Measurements from ENCODE around the gene PTPRS. TPM values are rescaled to one million over a fixed set of nuclear protein-coding genes. Genes with fewer than 3 reads are reported as not detected.

Gene PTPRS
- total and polyA plus RNA-seq, 2 of the 13 experiments (the other 11 are each of a cell fraction or from before 2014, with no cell fraction given), result 32.7 to 43.9 TPM

GRCh38 chr19:5352229-5352763 lies 11.7 kb upstream of the PTPRS start (continued):
- TF ChIP-seq TBL1XR1 (IDR thresholded peaks at IDR 0.05; ENCODE audit: borderline replicate concordance, low read length, partially characterized antibody) (no peak), ZNF143 (CRISPR knock-in tag; IDR thresholded peaks at IDR 0.05) (peak; percentile 77), ZNF652 (CRISPR knock-in tag; IDR thresholded peaks at IDR 0.05; ENCODE audit: borderline replicate concordance, low read depth) (peak; percentile 92), HNF1A (IDR thresholded peaks at IDR 0.05; ENCODE audit: low read depth) (no peak), HNF1A (CRISPR knock-in tag; IDR thresholded peaks at IDR 0.05; ENCODE audit: borderline replicate concordance) (no peak), E2F1 (CRISPR knock-in tag; IDR thresholded peaks at IDR 0.05) (no peak), FOXM1 (CRISPR knock-in tag; IDR thresholded peaks at IDR 0.05) (no peak), ZC3H4 (CRISPR knock-in tag; IDR thresholded peaks at IDR 0.05; ENCODE audit: borderline replicate concordance) (no peak), POGZ (CRISPR knock-in tag; IDR thresholded peaks at IDR 0.05) (no peak), CC2D1A (CRISPR knock-in tag; IDR thresholded peaks at IDR 0.05) (no peak), TAF1 (CRISPR knock-in tag; IDR thresholded peaks at IDR 0.05) (no peak), WIZ (CRISPR knock-in tag; IDR thresholded peaks at IDR 0.05) (no peak), ZBTB25 (CRISPR knock-in tag; IDR thresholded peaks at IDR 0.05) (no peak), AKAP8 (CRISPR knock-in tag; IDR thresholded peaks at IDR 0.05) (no peak), HNF4A (CRISPR knock-in tag; IDR thresholded peaks at IDR 0.05) (no peak), RORA (CRISPR knock-in tag; IDR thresholded peaks at IDR 0.05) (no peak), ELK4 (CRISPR knock-in tag; IDR thresholded peaks at IDR 0.05; ENCODE audit: borderline replicate concordance) (no peak), IRF9 (CRISPR knock-in tag; IDR thresholded peaks at IDR 0.05; ENCODE audit: borderline replicate concordance) (no peak), POLR2A (IDR thresholded peaks at IDR 0.05; ENCODE audit: insufficient read depth in 1 of 2, low read depth in 2 of 2, low read length in 2 of 2) (peak in 1 of 2 experiments; percentile 92; a peak in 2 of 4 replicates), SNAPC2 (CRISPR knock-in tag; IDR thresholded peaks at IDR 0.05) (peak; percentile 100), ZNF20 (CRISPR knock-in tag; IDR thresholded peaks at IDR 0.05) (no peak), TSC22D2 (CRISPR knock-in tag; IDR thresholded peaks at IDR 0.05; ENCODE audit: borderline replicate concordance) (no peak), RFX3 (CRISPR knock-in tag; IDR thresholded peaks at IDR 0.05) (no peak), ARID2 (CRISPR knock-in tag; IDR thresholded peaks at IDR 0.05; ENCODE audit: borderline replicate concordance) (no peak)

Measured in HepG2 (cell line).